HepG2 (cell line): ENCODE results near the gene TIMELESS. TPM values are rescaled to one million over a fixed set of nuclear protein-coding genes. Genes with fewer than 3 reads are reported as not detected.
A peak's percentile ranks its signal among the peaks of the same experiment; 100 is the strongest.

Experiments
- CHD2 ChIP-seq: IDR thresholded peaks from 2 replicates; pipeline ENCODE4 v1.6.1; 2011; ENCODE audit warnings: low read depth, low read length, improper control_type of control experiment
- DMAP1 ChIP-seq: IDR thresholded peaks from 2 replicates; pipeline ENCODE4 v1.6.1; 2016
- HNF4A ChIP-seq: sonication (generic); formaldehyde crosslinking; IDR thresholded peaks from 2 replicates; pipeline ENCODE4 v1.4.0; 2020; ENCODE audit warnings: missing genetic modification reagents
- IKZF5 ChIP-seq: IDR thresholded peaks from 2 replicates; pipeline ENCODE4 v1.6.1; 2018; ENCODE audit warnings: missing genetic modification reagents, mild to moderate bottlenecking, missing compliant biosample characterization
- ISX ChIP-seq: sonication (generic); formaldehyde crosslinking; conservative IDR thresholded peaks from 2 replicates; pipeline ENCODE4 v1.5.0; 2020; ENCODE audit warnings: missing genetic modification reagents
- JUNB ChIP-seq: sonication (generic); formaldehyde crosslinking; IDR thresholded peaks from 2 replicates; pipeline ENCODE4 v1.8.0; 2022; ENCODE audit warnings: missing genetic modification reagents, mild to moderate bottlenecking, borderline replicate concordance
- KDM3A ChIP-seq: IDR thresholded peaks from 2 replicates; pipeline ENCODE4 v1.6.1; 2018; ENCODE audit warnings: low read depth, missing compliant biosample characterization
- KLF11 ChIP-seq: IDR thresholded peaks from 2 replicates; pipeline ENCODE4 v1.6.1; 2016; ENCODE audit warnings: missing compliant biosample characterization
- MED13 ChIP-seq: sonication (generic); formaldehyde crosslinking; IDR thresholded peaks from 2 replicates; pipeline ENCODE4 v1.5.0; 2020; ENCODE audit warnings: missing genetic modification reagents
- MYC ChIP-seq: sonication (generic); formaldehyde crosslinking; IDR thresholded peaks from 2 replicates; pipeline ENCODE4 v1.9.0; 2021; ENCODE audit warnings: missing genetic modification reagents, borderline replicate concordance
- NFATC3 ChIP-seq: sonication (generic); formaldehyde crosslinking; IDR thresholded peaks from 2 replicates; pipeline ENCODE4 v1.5.1; 2020; ENCODE audit warnings: mild to moderate bottlenecking, missing genetic modification reagents
- NFE2L1 ChIP-seq: sonication (generic); formaldehyde crosslinking; IDR thresholded peaks from 2 replicates; pipeline ENCODE4 v1.4.0; 2020; ENCODE audit warnings: missing genetic modification reagents, mild to moderate bottlenecking, borderline replicate concordance
- POLR2A ChIP-seq, 2 experiments: IDR thresholded peaks; 2 replicates each; pipeline ENCODE4 v1.6.1; 2011; ENCODE audit warnings: low read depth in 2 of 2, low read length in 2 of 2, mild to moderate bottlenecking in 1 of 2, moderate library complexity in 1 of 2; ENCODE audit not compliant: insufficient read depth in 1 of 2
- RORA ChIP-seq: sonication (generic); formaldehyde crosslinking; IDR thresholded peaks from 2 replicates; pipeline ENCODE4 v1.5.0; 2020; ENCODE audit warnings: mild to moderate bottlenecking, missing genetic modification reagents, moderate library complexity
- SMAD9 ChIP-seq: sonication (generic); formaldehyde crosslinking; IDR thresholded peaks from 2 replicates; pipeline ENCODE4 v1.5.1; 2020; ENCODE audit warnings: mild to moderate bottlenecking, missing genetic modification reagents
- SUZ12 ChIP-seq: fragments of 150-350 bp; IDR thresholded peaks from 2 replicates; pipeline ENCODE4 v1.6.1; 2014; ENCODE audit warnings: low read depth, low read length
- ZBTB10 ChIP-seq: sonication (generic); formaldehyde crosslinking; IDR thresholded peaks from 2 replicates; pipeline ENCODE4 v1.4.0; 2020; ENCODE audit warnings: missing genetic modification reagents, borderline replicate concordance
- ZBTB2 ChIP-seq: sonication (generic); formaldehyde crosslinking; IDR thresholded peaks from 2 replicates; pipeline ENCODE4 v1.8.0; 2022; ENCODE audit warnings: low read depth, missing genetic modification reagents
- ZFAT ChIP-seq: sonication (generic); formaldehyde crosslinking; conservative IDR thresholded peaks from 2 replicates; pipeline ENCODE4 v1.8.1; 2023; ENCODE audit warnings: missing genetic modification reagents, inconsistent platforms
- ZFP1 ChIP-seq: IDR thresholded peaks from 2 replicates; pipeline ENCODE4 v1.6.1; 2016
- ZFYVE20 ChIP-seq: sonication (generic); formaldehyde crosslinking; IDR thresholded peaks from 2 replicates; pipeline ENCODE4 v1.8.0; 2023; ENCODE audit warnings: low read depth, mild to moderate bottlenecking, moderate library complexity, missing genetic modification reagents, borderline replicate concordance
- ZNF12 ChIP-seq: sonication (generic); formaldehyde crosslinking; IDR thresholded peaks from 2 replicates; pipeline ENCODE4 v1.5.0; 2020; ENCODE audit warnings: missing genetic modification reagents
- ZNF124 ChIP-seq: sonication (generic); formaldehyde crosslinking; IDR thresholded peaks from 2 replicates; pipeline ENCODE4 v1.4.0; 2020; ENCODE audit warnings: missing genetic modification reagents
- ZNF510 ChIP-seq: sonication (generic); formaldehyde crosslinking; IDR thresholded peaks from 2 replicates; pipeline ENCODE4 v1.4.0; 2020; ENCODE audit warnings: low read depth, mild to moderate bottlenecking, missing genetic modification reagents
- ZNF652 ChIP-seq: IDR thresholded peaks from 2 replicates; pipeline ENCODE4 v1.6.1; 2016; ENCODE audit warnings: low read depth, borderline replicate concordance
- ZNF678 ChIP-seq: sonication (generic); formaldehyde crosslinking; IDR thresholded peaks from 2 replicates; pipeline ENCODE4 v1.4.0; 2020; ENCODE audit warnings: mild to moderate bottlenecking, missing genetic modification reagents
- ZNF709 ChIP-seq: sonication (generic); formaldehyde crosslinking; IDR thresholded peaks from 2 replicates; pipeline ENCODE4 v1.5.0; 2020; ENCODE audit warnings: mild to moderate bottlenecking, missing genetic modification reagents
- polyA plus RNA-seq, 8 experiments: library from polyadenylated mRNA; depleted of rRNA in 3 of 8; stranded (reverse) in 7 of 8; unstranded in 1 of 8; fragments of >200 nt; fragmentation: Illumina TruSeq in 4 of 8; extraction: Trizol in 4 of 8; gene quantifications; 2 replicates each; pipeline versions ENCODE4 v1.2.1 to v1.2.3, GENCODE V29; 2011 to 2016; ENCODE audit warnings: low read depth in 4 of 8, missing spikeins in 1 of 8, mixed read lengths in 1 of 8; ENCODE audit not compliant: insufficient read depth in 1 of 8
- total RNA-seq, 5 experiments: library from RNA; depleted of rRNA; stranded (reverse); fragments of >200 nt; fragmentation: Illumina TruSeq; extraction: Trizol; gene quantifications; 2 replicates each; pipeline ENCODE4 v1.2.3, GENCODE V29; 2016; ENCODE audit warnings: low read depth in 1 of 5

TIMELESS gene
- total and polyA plus RNA-seq, 2 of the 13 experiments (the other 11 are each of a cell fraction or from before 2014, with no cell fraction given), result 4.0 to 20.3 TPM

GRCh38 chr12:56488041-56488955, 39.1 kb upstream of the TIMELESS start, which contains the start of gene GLS2 (continued):
- TF ChIP-seq CHD2 (no peak), ZFYVE20 (CRISPR knock-in tag) (peak; percentile 93; the same call in 1 of the 2 replicates), ZFP1 (0 out of 2 replicates have a peak, but pooled peaks have one; percentile 41), RORA (no peak), JUNB (CRISPR knock-in tag) (peak; percentile 86), ZNF709 (peak; percentile 93), KLF11 (CRISPR knock-in tag) (peak; percentile 68; the same call in 1 of the 2 replicates), MED13 (CRISPR knock-in tag) (peak; percentile 92), POLR2A (IDR thresholded peaks at IDR 0.05; ENCODE audit: insufficient read depth in 1 of 2, low read depth in 2 of 2, low read length in 2 of 2) (peak in 1 of 2 experiments; percentile 66; a peak in 2 of 4 replicates), ISX (CRISPR knock-in tag) (no peak; the same call in 1 of the 2 replicates), ZBTB10 (CRISPR knock-in tag) (peak; percentile 89), KDM3A (no peak), HNF4A (CRISPR knock-in tag) (no peak), DMAP1 (CRISPR knock-in tag) (peak; percentile 48; the same call in 1 of the 2 replicates), ZNF678 (CRISPR knock-in tag) (peak; percentile 34; the same call in 1 of the 2 replicates), SMAD9 (CRISPR knock-in tag) (peak; percentile 84; the same call in 1 of the 2 replicates), ZNF12 (peak; percentile 75), NFE2L1 (CRISPR knock-in tag) (0 out of 2 replicates have a peak, but pooled peaks have one; percentile 65), ZNF510 (peak; percentile 92), NFATC3 (CRISPR knock-in tag) (peak; percentile 96), SUZ12 (no peak), ZNF124 (CRISPR knock-in tag) (no peak), MYC (CRISPR knock-in tag) (peak; percentile 80), ZNF652 (CRISPR knock-in tag) (no peak), IKZF5 (CRISPR knock-in tag) (0 out of 2 replicates have a peak, but pooled peaks have one; percentile 21), ZBTB2 (peak; percentile 45; the same call in 1 of the 2 replicates), ZFAT (CRISPR knock-in tag) (peak; percentile 88)
